GM12878 (cell line): ENCODE measurements around the gene SAFB. TPM values are rescaled to one million over a fixed set of nuclear protein-coding genes. Genes with fewer than 3 reads are reported as not detected.
A peak's percentile ranks its signal among the peaks of the same experiment; 100 is the strongest.

ENCODE experiments used
- ATAC-seq: fragments of 200-7000 bp; cut with Tn5 transposase; 3 replicates; pipeline ENCODE4 v1.9.1; 2020; ENCODE audit warnings: mild to moderate bottlenecking, moderate library complexity
- BruUV-seq: library from RNA; stranded (reverse); fragments of 400-500 nt; replicated peaks from 2 replicates; lab custom pipeline; 2021; lab: Mats Ljungman, UMichigan
- CTCF ChIA-PET: fragments of 300-600 bp; sonication (Branson Sonifier 250); formaldehyde crosslinking; extraction: SDS; loops from one replicate; lab custom pipeline; 2021; ENCODE audit warnings: inconsistent platforms; lab: Yijun Ruan, JAX
- POLR2A ChIA-PET: fragments of 350-600 bp; formaldehyde crosslinking; extraction: SDS; loops from one replicate; lab custom pipeline; 2021; ENCODE audit warnings: inconsistent platforms; lab: Charles Lee
- RAD21 ChIA-PET: fragments of 300-600 bp; sonication (Branson Sonifier 250); formaldehyde crosslinking; loops from one replicate; lab custom pipeline; 2023; ENCODE audit warnings: antibody characterized with exemption; ENCODE audit not compliant: unreplicated experiment; lab: Charles Lee
- SMC1A ChIA-PET: fragments of 300-600 bp; sonication (Branson Sonifier 250); formaldehyde crosslinking; loops from one replicate; lab custom pipeline; 2023; ENCODE audit not compliant: unreplicated experiment, uncharacterized antibody; lab: Charles Lee
- DNase-seq: peaks from one replicate; pipeline ENCODE4 v3.0.0-alpha.2; 2011; ENCODE audit warnings: low read depth, low spot score
- FAIRE-seq: peaks from 3 replicates; lab custom pipeline; 2011; peaks lifted over from hg19 to GRCh38; lab: Jason Lieb, UNC
- H2AFZ ChIP-seq: 2 replicates; pipeline ENCODE4 v1.6.0; 2011; ENCODE audit warnings: low read depth, low read length, control low read depth; ENCODE audit not compliant: control insufficient read depth
- H3K27ac ChIP-seq: 2 replicates; pipeline ENCODE4 v1.5.1; 2011; ENCODE audit warnings: control low read depth; ENCODE audit not compliant: control insufficient read depth, insufficient read depth
- H3K27me3 ChIP-seq, 2 experiments: replicated peaks in 1 of 2; 2 replicates each; pipeline versions ENCODE4 v1.6.0 to v1.6.1; 2011; ENCODE audit warnings: low read length in 1 of 2; ENCODE audit not compliant: control insufficient read depth in 2 of 2, insufficient read depth in 2 of 2
- H3K36me3 ChIP-seq, 2 experiments: 2 replicates each; pipeline ENCODE4 v1.5.1; 2011; ENCODE audit warnings: low read length in 1 of 2; ENCODE audit not compliant: control insufficient read depth in 2 of 2, insufficient read depth in 2 of 2
- H3K4me1 ChIP-seq: 2 replicates; pipeline ENCODE4 v1.6.1; 2011; ENCODE audit warnings: mild to moderate bottlenecking, low read length, moderate library complexity, mixed read lengths; ENCODE audit not compliant: control insufficient read depth, insufficient read depth
- H3K4me2 ChIP-seq: 2 replicates; pipeline ENCODE4 v1.6.0; 2011; ENCODE audit warnings: control low read depth; ENCODE audit not compliant: control insufficient read depth, insufficient read depth
- H3K4me3 ChIP-seq: fragments of 200-600 bp; sonication (generic); 2 replicates; pipeline ENCODE4 v1.5.1; 2016
- H3K79me2 ChIP-seq: 2 replicates; pipeline ENCODE4 v1.6.0; 2011; ENCODE audit warnings: low read length; ENCODE audit not compliant: control insufficient read depth, insufficient read depth
- H3K9ac ChIP-seq: 2 replicates; pipeline ENCODE4 v1.8.0; 2011; ENCODE audit warnings: low read length, control low read depth, mixed read lengths; ENCODE audit not compliant: control insufficient read depth, insufficient read depth
- H3K9me3 ChIP-seq: replicated peaks from 3 replicates; pipeline ENCODE4 v1.5.1; 2011; ENCODE audit warnings: mild to moderate bottlenecking, low read length; ENCODE audit not compliant: control insufficient read depth, insufficient read depth
- H4K20me1 ChIP-seq: 2 replicates; pipeline ENCODE4 v1.6.0; 2011; ENCODE audit not compliant: control insufficient read depth, insufficient read depth
- ATF7 ChIP-seq: fragments of 450-650 bp; IDR thresholded peaks from 2 replicates; pipeline ENCODE4 v1.6.1; 2016; ENCODE audit warnings: low read depth, mild to moderate bottlenecking
- CREB1 ChIP-seq: IDR thresholded peaks from 2 replicates; pipeline ENCODE4 v1.6.1; 2012; ENCODE audit warnings: low read depth, mild to moderate bottlenecking, inconsistent platforms
- IRF3 ChIP-seq: fragments of 450-650 bp; IDR thresholded peaks from 2 replicates; pipeline ENCODE4 v1.6.1; 2014; ENCODE audit warnings: mild to moderate bottlenecking
- NR2C2 ChIP-seq: IDR thresholded peaks from 2 replicates; pipeline ENCODE4 v1.6.1; 2011; ENCODE audit warnings: borderline replicate concordance, low read depth; ENCODE audit not compliant: control insufficient read depth, insufficient read length
- POLR2A ChIP-seq: IDR thresholded peaks from 2 replicates; pipeline ENCODE4 v1.6.1; 2011; ENCODE audit warnings: low read depth, mild to moderate bottlenecking, low read length
- RAD21 ChIP-seq: IDR thresholded peaks from 2 replicates; pipeline ENCODE4 v1.6.1; 2011; ENCODE audit warnings: mild to moderate bottlenecking, low read depth, low read length, moderate library complexity; ENCODE audit not compliant: insufficient read depth
- RBBP5 ChIP-seq: fragments of 200-600 bp; sonication (generic); conservative IDR thresholded peaks from 2 replicates; pipeline ENCODE4 v1.6.1; 2016
- SMC3 ChIP-seq: IDR thresholded peaks from 2 replicates; pipeline ENCODE4 v1.6.1; 2011; ENCODE audit warnings: low read length, improper control_type of control experiment, borderline replicate concordance
- YY1 ChIP-seq: IDR thresholded peaks from 2 replicates; pipeline ENCODE4 v1.6.1; 2011; ENCODE audit warnings: low read depth, mild to moderate bottlenecking, low read length
- ZNF384 ChIP-seq: IDR thresholded peaks from 2 replicates; pipeline ENCODE4 v1.6.1; 2012; ENCODE audit warnings: low read depth, mild to moderate bottlenecking, low read length, improper control_type of control experiment, borderline replicate concordance
- WGBS: methylation state at CpG from one replicate; pipeline ENCODE4 v1.1.6; 2016; ENCODE audit warnings: low lambda C conversion rate; ENCODE audit not compliant: insufficient replicate concordance, insufficient coverage; ENCODE audit errors: missing lambda C conversion rate; 5-methylcytosine and 5-hydroxymethylcytosine counted together
- in situ Hi-C: fragments of 300-500 bp; cut with MboI; formaldehyde crosslinking; loops from 9 replicates; pipeline ENCODE4 v1.14.3; 2018; ENCODE audit warnings: mixed read lengths
- intact Hi-C: fragments of 100-400 bp; cut with micrococcal nuclease; formaldehyde crosslinking; loops from one replicate; pipeline ENCODE4 v1.14.2; 2022; ENCODE audit not compliant: unreplicated experiment
- polyA plus RNA-seq, 11 experiments: library from polyadenylated mRNA; depleted of rRNA in 4 of 11; unstranded in 6 of 11; stranded (reverse) in 5 of 11; fragments of >200 nt; fragmentation: Nextera tagmentation in 4 of 11; fragmentation: Illumina TruSeq in 1 of 11; extraction: Ambion mirVana in 4 of 11; extraction: Trizol in 1 of 11; gene quantifications; 1 replicate in 1 of 11; 2 replicates in 10 of 11; pipeline versions ENCODE4 v1.2.1 to v1.2.3, GENCODE V29; 2011 to 2016; ENCODE audit warnings: inconsistent platforms in 2 of 11, missing spikeins in 2 of 11, low read depth in 1 of 11
- total RNA-seq, 4 experiments: library from RNA; depleted of rRNA in 3 of 4; stranded (reverse); fragments of >200 nt in 3 of 4; fragmentation: Illumina TruSeq in 1 of 4; extraction: Trizol in 1 of 4; gene quantifications; 2 replicates each; pipeline versions ENCODE4 v1.2.1 to v1.2.3, GENCODE V29; 2013 to 2021

Gene SAFB
- total and polyA plus RNA-seq, 10 of the 15 experiments (the other 5 are each of a cell fraction or from before 2014, with no cell fraction given): 1.6 to 131 (median 61.2) TPM

GRCh38 chr19:5671600-5671999 is 48.7 kb downstream of the SAFB start (continued):
- no peak for TF ChIP-seq RAD21
- no peak for TF ChIP-seq ZNF384
- no peak for TF ChIP-seq RBBP5
- TF ChIP-seq YY1: no peak
- TF ChIP-seq SMC3: no peak
- TF ChIP-seq CREB1: no peak
- no peak for TF ChIP-seq IRF3
- no peak for TF ChIP-seq NR2C2

GRCh38 chr19:5672708-5673459 is 50.0 kb downstream of the SAFB start:
- ChIA-PET CTCF (no interaction called here), POLR2A (no interaction called here), RAD21 (no interaction called here), SMC1A (no interaction called here)
- no peak overlapping the region for H2AFZ ChIP-seq
- no peaks in the 10 kb centered on the region for H3K27me3 ChIP-seq
- no peaks in the 10 kb centered on the region for H4K20me1 ChIP-seq
- in situ Hi-C loops: no loop called here
- H3K79me2 ChIP-seq: no peaks in the 10 kb centered on the region
- FAIRE-seq (no peak), DNase-seq (no peak), ATAC-seq (no peak)
- H3K9ac ChIP-seq: no peak overlapping the region
- no peak overlapping the region for H3K27ac ChIP-seq
- 94% methylated on average over 12 of the region's 13 CpGs for WGBS
- H3K36me3 ChIP-seq: peaks cover 4 to 18% of the 10 kb centered on the region in 2 experiments; a peak in 3 of 4 replicates
- no peaks in the 10 kb centered on the region for H3K4me1 ChIP-seq
- no TSS peak for BruUV-seq
- no peak overlapping the region for H3K4me3 ChIP-seq
- TF ChIP-seq POLR2A (peak; percentile 11; the same call in 1 of the 2 replicates), ATF7 (no peak)
- no peak overlapping the region for H3K4me2 ChIP-seq
- H3K9me3 ChIP-seq: no peaks in the 10 kb centered on the region
- intact Hi-C loops: no loop called here
